H1 (cell line): ENCODE measurements around the gene WIPI1.

Experiments used
- POLR2AphosphoS5 ChIP-seq: IDR thresholded peaks from 2 replicates; pipeline ENCODE4 v1.6.1; 2011; ENCODE audit warnings: low read depth, low read length
- TF ChIP-seq, protein P1 (sequence below): IDR thresholded peaks from 2 replicates; pipeline ENCODE4 v1.6.1; 2012; ENCODE audit warnings: inconsistent platforms
- TF ChIP-seq, protein P2 (sequence below), 3 experiments: IDR thresholded peaks; 1 replicate in 2 of 3; 2 replicates in 1 of 3; pipeline versions ENCODE4 v1.5.1 to v1.6.1; 2011; ENCODE audit warnings: low read length in 3 of 3, mild to moderate bottlenecking in 3 of 3, inconsistent platforms in 2 of 3, low read depth in 1 of 3, moderate library complexity in 1 of 3; ENCODE audit not compliant: insufficient read depth in 1 of 3; ENCODE audit errors: control extremely low read depth in 1 of 3
- TF ChIP-seq, protein P3 (sequence below): IDR thresholded peaks from 2 replicates; pipeline ENCODE4 v1.6.1; 2011; ENCODE audit warnings: low read length, improper control_type of control experiment

DNA sequence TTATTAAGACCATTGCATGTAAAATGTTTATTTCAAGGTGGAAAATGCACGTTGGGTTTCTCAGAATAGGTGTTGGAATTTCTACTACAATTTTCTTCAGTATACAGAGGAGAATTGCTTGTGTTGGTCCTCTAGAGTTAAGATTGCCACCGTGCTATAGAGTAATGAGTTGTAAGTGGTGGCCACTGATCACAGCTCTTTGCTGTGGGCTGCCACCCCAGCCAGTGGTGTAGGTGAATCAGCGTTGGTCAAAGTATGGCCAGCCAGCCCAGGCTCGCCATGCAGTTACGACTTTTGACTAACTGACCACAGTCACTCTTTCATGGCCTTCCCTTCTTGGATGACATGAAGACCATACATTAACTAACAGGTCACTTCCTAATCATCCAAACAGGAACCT lies 42.3 kb upstream of the WIPI1 start:
- TF ChIP-seq, protein P1, sequence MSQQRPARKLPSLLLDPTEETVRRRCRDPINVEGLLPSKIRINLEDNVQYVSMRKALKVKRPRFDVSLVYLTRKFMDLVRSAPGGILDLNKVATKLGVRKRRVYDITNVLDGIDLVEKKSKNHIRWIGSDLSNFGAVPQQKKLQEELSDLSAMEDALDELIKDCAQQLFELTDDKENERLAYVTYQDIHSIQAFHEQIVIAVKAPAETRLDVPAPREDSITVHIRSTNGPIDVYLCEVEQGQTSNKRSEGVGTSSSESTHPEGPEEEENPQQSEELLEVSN = no peak
- TF ChIP-seq, protein P2, sequence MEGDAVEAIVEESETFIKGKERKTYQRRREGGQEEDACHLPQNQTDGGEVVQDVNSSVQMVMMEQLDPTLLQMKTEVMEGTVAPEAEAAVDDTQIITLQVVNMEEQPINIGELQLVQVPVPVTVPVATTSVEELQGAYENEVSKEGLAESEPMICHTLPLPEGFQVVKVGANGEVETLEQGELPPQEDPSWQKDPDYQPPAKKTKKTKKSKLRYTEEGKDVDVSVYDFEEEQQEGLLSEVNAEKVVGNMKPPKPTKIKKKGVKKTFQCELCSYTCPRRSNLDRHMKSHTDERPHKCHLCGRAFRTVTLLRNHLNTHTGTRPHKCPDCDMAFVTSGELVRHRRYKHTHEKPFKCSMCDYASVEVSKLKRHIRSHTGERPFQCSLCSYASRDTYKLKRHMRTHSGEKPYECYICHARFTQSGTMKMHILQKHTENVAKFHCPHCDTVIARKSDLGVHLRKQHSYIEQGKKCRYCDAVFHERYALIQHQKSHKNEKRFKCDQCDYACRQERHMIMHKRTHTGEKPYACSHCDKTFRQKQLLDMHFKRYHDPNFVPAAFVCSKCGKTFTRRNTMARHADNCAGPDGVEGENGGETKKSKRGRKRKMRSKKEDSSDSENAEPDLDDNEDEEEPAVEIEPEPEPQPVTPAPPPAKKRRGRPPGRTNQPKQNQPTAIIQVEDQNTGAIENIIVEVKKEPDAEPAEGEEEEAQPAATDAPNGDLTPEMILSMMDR (IDR thresholded peaks at IDR 0.05; ENCODE audit: control extremely low read depth in 1 of 3, insufficient read depth in 1 of 3, low read depth in 1 of 3, low read length in 3 of 3) = no peak
- TF ChIP-seq, protein P3, sequence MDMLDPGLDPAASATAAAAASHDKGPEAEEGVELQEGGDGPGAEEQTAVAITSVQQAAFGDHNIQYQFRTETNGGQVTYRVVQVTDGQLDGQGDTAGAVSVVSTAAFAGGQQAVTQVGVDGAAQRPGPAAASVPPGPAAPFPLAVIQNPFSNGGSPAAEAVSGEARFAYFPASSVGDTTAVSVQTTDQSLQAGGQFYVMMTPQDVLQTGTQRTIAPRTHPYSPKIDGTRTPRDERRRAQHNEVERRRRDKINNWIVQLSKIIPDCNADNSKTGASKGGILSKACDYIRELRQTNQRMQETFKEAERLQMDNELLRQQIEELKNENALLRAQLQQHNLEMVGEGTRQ = no peak
- TF ChIP-seq POLR2AphosphoS5 = no peak
